ENCODE measurements around the gene ECM1. TPM values are rescaled to one million over a fixed set of nuclear protein-coding genes. Genes with fewer than 3 reads are reported as not detected.

The ECM1 gene
- 23.8 and 29.9 TPM in 2 replicates for total RNA-seq

GRCh38 chr1:150507912-150508864 lies at the start of gene ECM1:
ECM1 (plus strand) TSS chr1:150508109; CDS start chr1:150508210, 101 bp downstream.

GRCh38 chr1:150486966-150487762 lies 20.7 kb upstream of the ECM1 start, which contains the start of gene TARS2:
TARS2 (plus strand) TSS chr1:150487419; CDS start chr1:150487451, 32 bp downstream.

GRCh38 chr1:150515328-150516049 lies 7.6 kb downstream of the ECM1 start, which contains the start of gene FALEC:
FALEC (plus strand) TSS chr1:150515752.

GRCh38 chr1:150548632-150549495 lies 41.0 kb downstream of the ECM1 start, which contains the start of gene ADAMTSL4:
ADAMTSL4 (plus strand) TSS chr1:150549408; CDS start chr1:150552289, 2,881 bp downstream.

Small RNAs within 50 kb of the gene (small RNA-seq; reads per million reads assigned to genes)
- not detected for gene MIR4257

Other genes starting within 250 kb of the ECM1 start
- gene APH1A, start 239.1 kb upstream of the ECM1 start, total RNA-seq = 120 and 129 TPM in 2 replicates
- gene C1orf54, start 235.3 kb upstream of the ECM1 start, total RNA-seq = 17.7 and 20.8 TPM in 2 replicates
- gene CIART, start 225.6 kb upstream of the ECM1 start, total RNA-seq = 13.1 and 14.1 TPM in 2 replicates
- 32.3 and 33.1 TPM in 2 replicates for gene MRPS21, start 214.2 kb upstream of the ECM1 start, total RNA-seq
- gene PRPF3, start 186.6 kb upstream of the ECM1 start, total RNA-seq = 38.7 and 39.3 TPM in 2 replicates
- gene RPRD2, start 144.0 kb upstream of the ECM1 start, total RNA-seq = 16.5 and 17.2 TPM in 2 replicates
- gene TARS2, start 20.7 kb upstream of the ECM1 start, total RNA-seq = 13.9 and 14.2 TPM in 2 replicates
- gene FALEC, start 7.6 kb downstream of the ECM1 start, total RNA-seq = not detected in 2 replicates
- gene ADAMTSL4, start 41.3 kb downstream of the ECM1 start, total RNA-seq = 7.0 and 8.5 TPM in 2 replicates
- gene MCL1, start 71.5 kb downstream of the ECM1 start, total RNA-seq = 183 and 398 TPM in 2 replicates
- gene ENSA, start 121.5 kb downstream of the ECM1 start, total RNA-seq = 69.8 and 71.3 TPM in 2 replicates
- gene GOLPH3L, start 189.0 kb downstream of the ECM1 start, total RNA-seq = 22.1 and 29.9 TPM in 2 replicates
- gene HORMAD1, start 212.8 kb downstream of the ECM1 start, total RNA-seq = 0.13 and 0.65 TPM in 2 replicates

Data from articular chondrocyte of knee joint (primary cell).